Fibroblast of peridontal ligament (primary cell): ENCODE results near the gene TPBGL.
A peak's percentile ranks its signal among the peaks of the same experiment; 100 is the strongest.

ENCODE experiments used
- DNase-seq: peaks from one replicate; pipeline ENCODE4 v3.0.0-alpha.2; 2010; ENCODE audit errors: extremely low read depth

TPBGL gene

GRCh38 chr11:75240311-75241035 is at the start of gene TPBGL:
Gene TPBGL, plus strand, starts transcription at chr11:75240774. Its CDS starts 276 bp downstream, at chr11:75241050.
- DNase-seq, result no peak

- DNase-seq, result no peak
Measured at GRCh38 chr11:75191330-75191717, 49.2 kb upstream of the TPBGL start.

- no peak for DNase-seq
Measured at GRCh38 chr11:75193271-75193670, 47.3 kb upstream of the TPBGL start.

GRCh38 chr11:75193711-75194110 is 46.9 kb upstream of the TPBGL start:
- no peak for DNase-seq

- no peak for DNase-seq
Measured at GRCh38 chr11:75194147-75194546, 46.4 kb upstream of the TPBGL start.

GRCh38 chr11:75195167-75195962 is 45.2 kb upstream of the TPBGL start:
- no peak for DNase-seq

GRCh38 chr11:75196426-75196825 is 44.1 kb upstream of the TPBGL start:
- no peak for DNase-seq

- no peak for DNase-seq
Measured at GRCh38 chr11:75197512-75198277, 42.9 kb upstream of the TPBGL start.

GRCh38 chr11:75198278-75198973 is 42.1 kb upstream of the TPBGL start:
- DNase-seq, result no peak

- DNase-seq, result no peak
Measured at GRCh38 chr11:75199412-75199955, 41.1 kb upstream of the TPBGL start.

- DNase-seq, result no peak
Measured at GRCh38 chr11:75200051-75200450, 40.5 kb upstream of the TPBGL start.

GRCh38 chr11:75200531-75200930 is 40.0 kb upstream of the TPBGL start:
- no peak for DNase-seq

- DNase-seq, result no peak
Measured at GRCh38 chr11:75201771-75202170, 38.8 kb upstream of the TPBGL start.

- DNase-seq, result no peak
Measured at GRCh38 chr11:75202195-75202594, 38.4 kb upstream of the TPBGL start.

GRCh38 chr11:75203138-75203537 is 37.4 kb upstream of the TPBGL start:
- no peak for DNase-seq

GRCh38 chr11:75203641-75204011 is 36.9 kb upstream of the TPBGL start:
- DNase-seq, result no peak

GRCh38 chr11:75204012-75204674 is 36.4 kb upstream of the TPBGL start:
- no peak for DNase-seq

GRCh38 chr11:75204685-75205563 is 35.6 kb upstream of the TPBGL start:
- DNase-seq, result peak; percentile 74

GRCh38 chr11:75205564-75206020 is 35.0 kb upstream of the TPBGL start:
- no peak for DNase-seq

GRCh38 chr11:75208446-75208845 is 32.1 kb upstream of the TPBGL start:
- DNase-seq, result no peak
